Breast epithelium (tissue), 3 donors: ENCODE results near the gene MUC12.
"Not testable (repeated sequence)": the region's sequence is repeated elsewhere in the genome, so short reads cannot be mapped to it uniquely, and the experiment has no call there.

Source experiments
- CTCF ChIP-seq, 3 donors: fragments of 450-650 bp; IDR thresholded peaks; one replicate each; pipeline ENCODE4 v1.5.1; 2016 to 2017; ENCODE audit warnings: antibody characterized with exemption in 3 of 3, mild to moderate bottlenecking in 3 of 3, moderate library complexity in 3 of 3
- POLR2A ChIP-seq: fragments of 450-650 bp; IDR thresholded peaks from one replicate; pipeline ENCODE4 v1.6.1; 2016; ENCODE audit warnings: antibody characterized with exemption, mild to moderate bottlenecking, moderate library complexity
- POLR2AphosphoS5 ChIP-seq, 3 donors: sonication (generic); formaldehyde crosslinking; IDR thresholded peaks; one replicate each; pipeline ENCODE4 v1.6.1; 2017; ENCODE audit warnings: antibody characterized with exemption in 3 of 3

- not testable (repeated sequence) for TF ChIP-seq CTCF (IDR thresholded peaks at IDR 0.05); POLR2A; POLR2AphosphoS5 (IDR thresholded peaks at IDR 0.05)
Observed at GRCh38 chr7:101000025-101000424, 30.7 kb downstream of the MUC12 start.
